CD4-positive, alpha-beta T cell treated with Interleukin-17A for 1 hour (primary cell): ENCODE measurements around the gene CIDEB.

Experiments used
- DNase-seq: peaks from one replicate; pipeline ENCODE4 v3.0.0-alpha.2; 2020

CIDEB gene

GRCh38 chr14:24266344-24267244, 41.2 kb downstream of the CIDEB start:
- no peak for DNase-seq

DNA sequence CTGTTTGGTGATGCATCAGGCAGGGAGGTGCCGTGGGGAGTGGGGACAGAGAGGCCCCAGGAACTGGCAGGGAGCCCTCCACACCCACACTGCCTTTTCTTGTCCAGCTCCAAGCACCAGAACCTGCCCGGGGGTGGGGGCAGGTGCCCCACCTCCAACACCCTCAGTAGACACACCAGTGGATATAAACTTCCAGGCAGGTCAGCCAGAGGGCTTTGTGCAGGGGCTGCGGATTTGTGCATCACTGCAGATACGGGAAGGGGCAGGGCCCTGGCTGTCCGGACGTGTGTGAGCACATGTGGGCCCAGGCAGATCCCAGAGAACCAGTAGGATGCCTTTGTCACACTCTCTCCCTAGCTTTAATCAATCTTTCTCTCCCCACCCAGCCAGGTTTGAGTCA, 43.5 kb downstream of the CIDEB start:
- DNase-seq = no peak

DNA sequence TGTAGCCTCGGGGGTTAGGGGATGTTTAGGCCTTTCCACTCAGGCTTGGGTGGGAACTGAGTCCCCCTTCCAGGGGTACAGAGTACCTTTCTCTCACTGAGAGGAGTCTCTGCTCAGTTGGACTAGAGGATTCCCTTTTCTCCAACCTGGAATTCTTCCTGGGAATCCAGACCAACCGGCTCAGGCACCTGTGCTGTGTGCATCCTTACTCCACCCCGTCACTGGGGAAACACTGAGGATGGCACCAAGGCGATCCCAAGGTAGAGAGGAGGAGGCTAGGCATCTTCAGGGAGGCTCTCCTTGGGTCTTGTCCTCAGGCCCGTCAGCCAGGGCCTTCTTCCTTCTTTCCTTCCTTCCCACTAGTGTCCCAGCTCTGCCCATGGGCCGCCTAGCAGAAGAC, 43.9 kb downstream of the CIDEB start:
- DNase-seq = no peak

- DNase-seq = no peak
Measured at GRCh38 chr14:24262821-24263733, 44.7 kb downstream of the CIDEB start, which contains the start of gene TGM1. Gene TGM1 (minus strand): TSS chr14:24263177. CDS start chr14:24262352, 825 bp downstream.

DNA sequence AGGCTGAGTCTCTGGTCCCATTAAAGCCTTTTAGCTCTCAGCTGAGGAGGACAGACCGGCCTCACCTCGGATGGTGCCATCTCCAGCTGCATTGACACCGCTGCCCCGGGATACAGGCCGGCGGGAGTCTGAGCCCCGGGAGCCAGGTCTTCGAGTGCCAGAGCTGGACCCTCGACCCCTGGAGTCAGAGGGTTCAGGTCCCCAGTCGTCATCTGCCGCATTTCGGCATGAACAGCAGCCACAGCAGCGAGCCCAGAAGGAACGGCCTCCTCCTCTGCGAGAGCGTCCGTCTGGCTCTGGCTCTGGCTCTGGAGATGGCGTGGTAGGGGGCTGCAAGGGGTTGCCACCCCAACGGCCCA, 45.8 kb downstream of the CIDEB start:
- DNase-seq = no peak

- DNase-seq = no peak
Measured at GRCh38 chr14:24261256-24261968, 46.4 kb downstream of the CIDEB start.

DNA sequence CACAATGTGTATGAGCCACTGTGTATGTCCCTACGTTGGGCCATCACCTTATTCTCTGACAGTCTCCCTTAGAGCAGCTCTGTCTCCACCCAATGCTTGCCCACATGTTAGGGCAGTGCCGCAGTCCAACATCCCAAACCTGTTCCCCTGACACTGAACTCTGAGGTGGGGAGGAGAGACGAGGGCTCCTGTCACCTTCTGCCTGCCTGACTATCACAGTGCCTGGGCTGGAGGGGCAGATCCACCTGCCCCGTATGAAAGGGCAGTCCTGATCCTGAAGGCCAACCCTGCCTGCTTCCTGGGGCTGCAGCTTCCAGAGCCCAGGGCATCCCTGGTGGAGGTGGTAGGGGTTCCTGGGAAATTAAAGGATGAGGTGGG, 47.0 kb downstream of the CIDEB start:
- DNase-seq = no peak

DNA sequence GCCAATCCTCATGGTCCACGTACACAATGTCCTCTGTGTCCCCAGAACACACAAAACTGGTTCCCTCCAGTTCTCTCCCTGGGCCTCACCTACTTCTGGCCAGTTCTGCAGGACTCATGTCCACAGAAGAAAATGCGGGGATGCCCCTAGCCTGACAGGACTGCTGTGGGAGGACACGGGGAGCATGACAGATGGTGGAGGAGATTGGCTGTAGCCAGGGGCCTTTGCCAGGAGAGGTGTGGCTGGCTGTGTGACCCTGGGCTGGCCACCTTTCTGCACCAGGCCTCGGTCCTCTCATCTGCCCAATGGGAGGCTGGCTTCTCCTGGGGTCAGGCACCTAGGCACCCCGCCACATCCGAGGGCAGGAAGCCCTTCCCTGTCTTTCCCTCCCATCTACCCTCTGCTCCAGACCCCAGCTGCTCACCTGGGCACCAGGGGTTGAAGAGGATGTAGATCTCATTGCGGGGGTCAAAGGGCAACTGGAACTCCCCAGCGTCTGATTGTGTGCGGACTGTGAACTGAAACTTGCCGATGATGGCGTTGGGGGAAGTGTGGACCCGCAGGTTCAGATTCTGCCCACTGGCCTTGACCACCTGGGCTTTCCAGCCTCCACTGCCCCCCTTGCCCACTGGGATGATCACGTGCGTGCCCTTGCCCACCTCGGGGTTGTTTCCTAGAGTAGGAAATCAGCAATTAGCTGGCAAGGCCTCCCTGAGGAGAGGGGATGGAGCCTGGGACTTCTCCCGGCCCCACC, 47.6 kb downstream of the CIDEB start:
- no peak for DNase-seq

GRCh38 chr14:24259282-24260025, 48.3 kb downstream of the CIDEB start:
- no peak for DNase-seq

- no peak for DNase-seq
Measured at GRCh38 chr14:24258548-24259265, 49.1 kb downstream of the CIDEB start.

GRCh38 chr14:24258119-24258518, 49.7 kb downstream of the CIDEB start:
- no peak for DNase-seq

DNA sequence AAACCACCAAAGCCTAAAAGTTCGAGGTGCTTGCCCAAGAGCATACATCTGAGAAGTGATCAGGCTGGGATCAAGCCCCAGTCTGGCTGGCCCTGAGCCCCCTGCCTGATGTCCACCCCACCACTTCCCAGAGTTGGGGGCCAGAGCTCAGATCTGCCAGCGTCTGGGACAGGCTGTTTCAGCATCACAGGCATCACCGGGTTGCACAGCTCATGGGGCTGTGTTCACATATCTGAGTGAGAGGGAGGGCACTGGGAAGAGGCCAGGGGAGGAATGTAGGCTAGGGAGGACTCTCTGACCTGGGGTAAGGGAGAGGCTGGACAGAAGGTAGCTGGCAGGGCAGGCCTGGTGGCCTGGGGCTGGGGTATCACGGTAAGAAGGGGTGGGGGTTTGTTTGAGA, 50.8 kb downstream of the CIDEB start:
- DNase-seq = no peak

DNA sequence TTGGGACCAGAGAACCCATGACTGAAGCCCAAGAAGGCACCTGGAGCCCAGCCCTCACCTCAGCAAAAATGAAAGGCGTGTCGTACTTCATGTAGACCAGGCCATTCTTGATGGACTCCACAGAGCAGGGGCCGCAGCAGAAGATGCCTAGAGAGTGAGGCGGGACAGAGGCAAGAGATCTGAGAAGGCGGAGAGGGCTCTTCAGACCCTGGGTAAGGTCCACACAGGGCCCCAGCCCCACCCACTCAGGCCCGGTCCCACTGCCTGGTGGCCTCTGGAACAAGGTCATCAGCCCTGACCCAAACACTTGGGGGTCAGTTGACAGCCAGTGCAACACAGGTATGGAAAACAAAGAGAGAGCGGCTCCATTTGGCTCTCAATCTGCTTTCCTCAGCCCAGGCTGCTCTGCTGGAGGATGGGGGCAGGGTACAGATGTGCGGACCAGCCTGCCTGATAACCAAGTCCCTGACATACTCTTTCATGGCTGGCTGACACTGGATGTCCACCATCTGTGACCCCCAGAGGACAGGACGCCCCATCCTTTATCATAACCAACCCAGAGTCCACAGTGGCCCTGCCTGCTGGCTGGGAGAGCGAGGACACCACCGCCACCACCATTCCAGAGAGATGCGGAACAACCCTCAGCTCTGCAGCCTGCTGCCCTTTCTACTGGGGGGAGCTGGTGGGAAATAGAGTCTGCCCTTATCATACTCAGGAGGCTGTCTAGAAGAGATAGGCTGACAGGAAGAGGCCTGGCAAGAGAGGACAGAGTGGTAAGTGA, 51.7 kb downstream of the CIDEB start:
- DNase-seq = no peak

DNA sequence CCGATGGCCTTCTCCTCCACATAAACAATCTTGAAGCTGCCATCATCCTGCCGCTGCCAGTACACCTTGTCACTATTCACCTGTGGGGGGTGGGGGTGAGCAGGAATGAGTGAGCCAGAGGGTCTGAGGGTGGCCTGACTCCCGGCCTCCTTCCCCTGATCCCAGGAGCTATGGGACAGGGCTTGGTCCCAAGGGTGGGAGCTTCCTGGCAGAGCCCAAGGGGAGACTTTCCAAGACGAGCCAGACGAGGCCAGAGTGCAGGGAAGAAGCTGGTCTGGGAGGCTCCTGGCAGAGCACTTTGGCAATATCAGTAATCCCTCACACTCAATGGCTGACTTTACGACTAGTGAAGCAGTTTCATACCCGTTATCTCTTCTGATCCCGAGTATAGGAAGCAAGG, 52.3 kb downstream of the CIDEB start:
- no peak for DNase-seq
